Activated gamma-delta T cell treated with Interleukin-2 at 50 U/mL for 16 hours (primary cell): ENCODE data around the gene DHRSX.
"Not testable (repeated sequence)": the region's sequence is repeated elsewhere in the genome, so short reads cannot be mapped to it uniquely, and the experiment has no call there.

Experiments
- DNase-seq: peaks from one replicate; pipeline ENCODE4 v3.0.0-alpha.2; 2020

DHRSX gene

DNA sequence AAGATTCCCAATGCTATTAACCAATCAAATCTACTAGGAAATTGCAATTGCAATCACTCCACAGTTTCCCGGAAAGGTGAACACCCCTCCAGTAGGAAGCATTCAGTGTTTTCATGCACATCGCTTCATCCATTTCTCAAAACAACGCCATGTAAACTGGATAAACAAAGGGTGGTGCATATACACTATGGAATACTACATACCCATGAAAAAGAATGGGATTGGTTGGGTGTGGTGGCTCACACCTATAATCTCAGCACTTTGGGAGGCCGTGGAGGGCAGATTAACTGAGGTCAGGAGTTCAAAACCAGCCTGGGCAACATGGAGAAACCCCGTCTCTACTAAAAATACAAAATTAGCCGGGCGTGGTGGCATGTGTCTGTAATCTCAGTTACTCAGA, 29.1 kb downstream of the DHRSX start:
- DNase-seq = no peak

DNA sequence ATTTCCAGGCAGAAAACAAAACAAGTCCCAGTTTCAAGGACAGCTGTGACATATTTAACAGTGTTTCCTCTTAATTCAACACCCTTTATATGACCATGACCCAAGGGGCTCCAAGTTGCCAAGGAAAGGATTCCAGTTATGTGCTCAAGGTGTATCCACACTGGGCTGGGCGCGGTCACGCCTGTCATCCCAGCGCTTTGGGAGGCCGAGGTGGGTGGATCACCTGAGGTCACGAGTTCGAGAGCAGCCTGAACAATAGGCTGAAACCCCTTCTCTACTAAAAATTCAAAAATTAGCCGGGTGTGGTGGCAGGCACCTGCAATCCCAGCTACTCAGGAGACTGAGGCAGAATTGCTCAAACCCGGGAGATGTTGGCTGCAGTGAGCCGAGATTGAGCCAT, 29.6 kb downstream of the DHRSX start:
- not testable (repeated sequence) for DNase-seq

DNA sequence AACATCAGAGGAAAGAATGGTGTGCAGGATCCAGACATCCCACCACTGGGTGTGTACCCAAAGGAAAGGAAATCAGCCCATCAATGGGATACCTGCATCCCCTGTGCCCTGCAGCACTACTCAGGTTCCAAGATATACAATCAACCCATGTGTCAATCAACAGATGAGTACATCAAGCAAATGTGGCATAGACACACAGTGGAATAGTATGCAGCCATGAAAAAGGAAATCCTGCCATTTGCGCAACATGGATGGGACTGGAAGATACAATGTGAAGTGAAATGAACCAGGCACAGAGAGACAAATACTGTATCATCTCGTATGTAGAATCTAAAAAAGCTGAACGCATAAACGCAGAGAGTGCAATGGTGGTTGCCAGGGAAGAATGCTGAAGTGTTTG, 30.9 kb downstream of the DHRSX start:
- not testable (repeated sequence) for DNase-seq

DNA sequence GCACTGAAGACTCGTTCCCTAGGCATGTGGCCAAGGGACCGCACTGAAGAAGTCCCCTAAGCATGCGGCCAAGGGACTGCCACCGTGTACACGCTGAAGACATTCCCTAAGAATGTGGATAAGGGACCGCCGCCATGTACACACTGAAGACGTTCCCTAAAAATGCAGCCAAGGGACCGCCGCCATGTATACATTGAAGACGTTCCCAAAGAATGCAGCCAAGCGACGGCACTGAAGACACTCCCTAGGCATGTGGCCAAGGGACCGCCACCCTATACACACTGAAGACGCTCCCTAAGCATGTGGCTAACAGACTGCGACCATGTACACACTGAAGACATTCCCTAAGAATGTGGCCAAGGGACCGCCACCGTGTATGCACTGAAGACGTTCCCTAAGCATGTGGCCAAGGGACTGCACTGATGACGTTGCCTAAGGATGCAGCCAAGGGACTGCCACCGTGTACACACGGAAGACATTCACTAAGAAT, 31.5 kb downstream of the DHRSX start:
- no peak for DNase-seq

DNA sequence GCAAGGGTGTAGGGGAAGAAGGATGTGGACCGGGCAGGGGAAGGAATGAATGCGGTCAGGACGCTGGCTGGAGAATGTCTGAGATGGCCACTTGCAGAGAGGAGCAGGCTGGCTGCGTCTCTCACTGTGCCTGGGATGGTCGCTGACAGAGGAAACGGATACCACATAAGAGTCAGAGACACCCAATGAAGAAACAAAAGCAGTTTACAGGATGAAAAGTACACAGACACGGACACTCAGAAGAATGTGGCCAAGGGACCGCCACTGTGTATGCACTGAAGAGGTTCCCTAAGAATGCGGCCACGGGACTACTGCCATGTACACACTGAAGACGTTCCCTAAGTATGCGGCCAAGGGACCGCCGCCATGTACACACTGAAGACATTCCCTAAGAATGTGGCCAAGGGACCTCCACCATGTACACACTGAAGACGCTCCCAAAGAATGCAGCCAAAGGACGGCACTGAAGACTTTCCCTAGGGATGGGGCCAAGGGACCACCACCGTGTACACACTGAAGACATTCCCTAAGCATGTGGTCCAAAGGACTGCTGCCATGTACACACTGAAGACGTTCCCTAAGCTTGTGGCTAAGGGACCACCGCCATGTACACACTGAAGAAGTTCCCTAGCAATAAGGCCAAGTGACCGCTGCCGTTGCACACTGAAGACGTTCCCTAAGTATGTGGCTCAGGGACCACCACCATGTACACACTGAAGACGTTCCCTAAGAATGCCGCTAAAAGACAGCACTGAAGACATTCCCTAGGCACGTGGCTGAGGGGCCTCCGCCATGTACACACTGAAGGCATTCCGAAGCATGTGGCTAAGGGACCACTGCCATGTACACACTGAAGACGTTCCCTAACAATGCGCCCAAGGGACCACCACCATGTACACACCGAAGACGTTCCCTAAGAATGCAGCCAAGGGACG, 32.2 kb downstream of the DHRSX start:
- DNase-seq = no peak

DNA sequence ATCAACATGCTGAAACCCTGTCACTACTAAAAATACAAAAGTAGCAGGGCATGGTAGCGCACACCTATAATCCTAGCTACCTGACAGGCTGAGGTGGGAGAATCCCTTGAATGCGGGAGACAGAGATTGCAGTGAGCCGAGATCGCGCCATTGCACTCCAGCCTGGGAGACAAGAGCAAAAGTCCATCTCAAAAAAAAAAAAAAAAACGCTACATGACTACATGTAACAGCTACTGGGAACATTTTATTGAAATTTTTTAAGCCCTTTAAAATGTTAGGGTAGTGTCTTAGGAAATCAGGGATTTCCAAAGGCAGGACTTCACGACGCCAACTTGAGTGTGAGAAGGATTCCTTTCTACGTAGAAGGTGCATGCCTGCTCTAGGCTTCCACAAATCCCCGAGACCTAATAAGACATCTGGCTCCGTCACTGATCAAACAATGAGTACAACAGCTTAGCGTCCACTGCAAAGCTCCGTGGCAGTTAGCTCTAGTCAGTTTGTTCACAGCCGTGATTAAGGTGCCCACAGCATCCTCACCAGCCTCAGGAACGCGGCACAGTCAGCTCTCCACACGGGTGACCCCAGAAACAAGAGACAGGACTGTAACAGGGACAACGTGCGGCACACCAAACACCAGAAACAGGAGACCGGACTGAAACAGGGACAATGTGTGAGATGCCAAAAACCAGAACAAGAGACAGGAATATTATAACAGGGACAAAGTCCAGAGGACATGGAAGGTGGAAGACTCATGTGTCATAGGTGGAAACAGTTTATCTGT, 33.7 kb downstream of the DHRSX start:
- DNase-seq = no peak

DNA sequence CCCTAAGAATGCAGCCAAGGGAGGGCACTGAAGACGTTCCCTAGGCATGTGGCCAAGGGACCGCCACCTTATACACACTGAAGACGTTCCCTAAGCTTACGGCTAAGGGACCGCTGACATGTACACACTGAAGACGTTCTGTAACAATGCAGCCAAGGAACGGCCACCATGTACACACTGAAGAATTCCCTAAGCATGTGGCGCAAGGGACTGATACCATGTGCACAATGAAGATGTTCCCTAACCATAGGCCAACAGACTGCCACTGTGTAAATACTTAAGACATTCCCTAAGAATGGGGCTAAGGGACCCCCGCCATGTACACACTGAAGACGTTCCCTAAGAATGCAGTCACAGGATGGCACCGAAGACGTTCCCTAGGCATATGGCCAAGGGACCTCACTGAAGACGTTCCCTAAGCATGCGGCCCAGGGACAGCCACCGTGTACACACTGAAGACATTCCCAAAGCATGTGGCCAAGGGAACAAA, 36.1 kb downstream of the DHRSX start:
- DNase-seq = no peak

DNA sequence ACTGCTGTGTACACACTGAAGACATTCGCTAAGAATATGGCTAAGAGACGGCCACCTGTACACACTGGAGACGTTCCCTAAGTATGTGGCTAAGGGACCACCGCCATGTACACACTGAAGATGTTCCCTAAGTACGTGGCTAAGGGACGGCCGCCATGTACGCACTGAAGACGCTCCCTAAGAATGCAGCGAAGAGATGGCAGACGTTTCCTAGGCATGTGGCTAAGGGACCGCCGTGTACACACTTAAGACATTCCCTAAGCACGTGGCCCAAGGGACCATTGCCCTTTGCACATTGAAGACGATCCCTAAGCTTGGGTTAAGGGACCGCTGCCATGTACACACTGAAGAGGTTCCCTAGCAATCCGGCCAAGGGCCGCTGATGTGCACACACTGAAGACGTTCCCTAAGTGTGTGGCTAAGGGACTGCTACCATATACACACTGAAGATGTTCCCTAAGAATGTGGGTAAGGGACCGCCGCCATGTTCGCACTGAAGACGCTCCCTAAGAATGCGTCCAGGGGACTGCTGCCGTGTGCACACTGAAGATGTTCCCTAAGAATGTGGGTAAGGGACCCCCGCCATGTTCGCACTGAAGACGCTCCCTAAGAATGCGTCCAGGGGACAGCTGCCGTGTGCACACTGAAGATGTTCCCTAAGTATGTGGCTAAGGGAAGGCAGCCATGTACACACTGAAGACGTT, 36.7 kb downstream of the DHRSX start:
- DNase-seq = no peak

DNA sequence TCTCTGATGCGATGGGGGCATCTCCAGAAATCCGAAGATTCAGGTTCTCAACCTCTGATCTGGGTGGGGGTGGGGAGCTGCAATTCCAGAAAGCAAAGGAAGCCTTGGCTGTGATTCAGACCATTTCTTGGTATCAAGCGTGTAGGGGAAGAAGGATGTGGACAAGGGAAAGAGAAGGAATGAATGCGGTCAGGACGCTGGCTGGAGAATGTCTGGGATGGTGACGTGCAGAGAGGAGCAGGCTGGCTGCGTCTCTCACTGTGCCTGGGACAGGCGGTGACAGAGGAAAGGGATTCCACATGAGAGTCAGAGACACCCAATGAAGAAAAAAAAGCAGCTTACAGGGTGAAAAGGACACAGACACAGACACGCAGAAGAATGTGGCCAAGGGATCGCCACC, 37.3 kb downstream of the DHRSX start:
- not testable (repeated sequence) for DNase-seq

DNA sequence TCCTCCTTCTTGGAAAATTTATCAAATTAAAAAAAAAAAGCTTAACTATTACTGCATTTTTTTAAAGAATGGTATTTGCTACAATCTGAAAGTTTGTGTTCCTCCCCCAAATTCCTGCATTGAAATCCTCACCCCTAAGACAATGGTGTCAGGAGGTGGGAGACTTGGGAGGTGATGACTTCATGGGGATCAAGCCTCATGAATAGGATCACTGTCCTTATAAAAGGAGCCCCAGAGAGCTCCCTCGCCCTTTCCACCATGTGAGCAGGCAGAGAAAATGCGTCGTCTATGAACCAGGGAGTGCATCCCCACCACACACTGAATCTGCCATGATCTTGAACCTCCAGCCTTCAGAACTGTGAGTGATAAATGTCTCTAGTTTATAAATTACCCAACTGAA, 38.0 kb downstream of the DHRSX start:
- DNase-seq = no peak

DNA sequence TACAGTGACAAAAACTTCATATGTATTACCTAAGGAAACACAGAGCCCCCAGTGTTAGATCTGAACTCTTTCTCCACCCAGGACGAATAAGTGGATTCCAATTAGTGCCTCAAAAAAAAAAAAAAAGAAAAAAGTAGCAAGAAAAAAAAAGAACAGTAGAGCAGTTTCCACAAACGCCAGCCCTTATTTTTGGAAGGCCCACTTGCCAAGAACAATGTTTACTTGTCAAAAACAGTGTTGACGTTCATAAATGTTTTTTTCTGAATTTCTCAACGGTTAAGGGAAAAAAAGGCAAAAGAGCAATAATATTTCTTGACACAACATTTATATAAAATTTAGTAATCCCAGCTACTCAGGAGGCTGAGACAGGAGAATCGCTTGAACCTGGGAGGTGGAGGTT, 38.7 kb downstream of the DHRSX start:
- no peak for DNase-seq

DNA sequence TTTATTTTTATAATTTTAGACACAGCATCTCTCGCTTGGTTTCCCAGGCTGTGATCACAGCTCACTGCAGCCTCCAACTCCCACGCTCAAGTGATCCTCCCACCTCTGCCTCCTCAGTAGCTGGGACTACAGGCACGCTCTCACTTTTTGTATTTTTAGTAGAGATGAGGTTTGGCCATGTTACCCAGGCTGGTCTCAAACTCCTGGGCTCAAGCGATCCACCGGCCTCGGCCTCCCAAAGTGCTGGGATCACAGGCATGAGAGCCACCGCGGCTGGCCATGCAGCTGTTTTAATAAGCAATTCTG, 39.1 kb downstream of the DHRSX start:
- DNase-seq = no peak

DNA sequence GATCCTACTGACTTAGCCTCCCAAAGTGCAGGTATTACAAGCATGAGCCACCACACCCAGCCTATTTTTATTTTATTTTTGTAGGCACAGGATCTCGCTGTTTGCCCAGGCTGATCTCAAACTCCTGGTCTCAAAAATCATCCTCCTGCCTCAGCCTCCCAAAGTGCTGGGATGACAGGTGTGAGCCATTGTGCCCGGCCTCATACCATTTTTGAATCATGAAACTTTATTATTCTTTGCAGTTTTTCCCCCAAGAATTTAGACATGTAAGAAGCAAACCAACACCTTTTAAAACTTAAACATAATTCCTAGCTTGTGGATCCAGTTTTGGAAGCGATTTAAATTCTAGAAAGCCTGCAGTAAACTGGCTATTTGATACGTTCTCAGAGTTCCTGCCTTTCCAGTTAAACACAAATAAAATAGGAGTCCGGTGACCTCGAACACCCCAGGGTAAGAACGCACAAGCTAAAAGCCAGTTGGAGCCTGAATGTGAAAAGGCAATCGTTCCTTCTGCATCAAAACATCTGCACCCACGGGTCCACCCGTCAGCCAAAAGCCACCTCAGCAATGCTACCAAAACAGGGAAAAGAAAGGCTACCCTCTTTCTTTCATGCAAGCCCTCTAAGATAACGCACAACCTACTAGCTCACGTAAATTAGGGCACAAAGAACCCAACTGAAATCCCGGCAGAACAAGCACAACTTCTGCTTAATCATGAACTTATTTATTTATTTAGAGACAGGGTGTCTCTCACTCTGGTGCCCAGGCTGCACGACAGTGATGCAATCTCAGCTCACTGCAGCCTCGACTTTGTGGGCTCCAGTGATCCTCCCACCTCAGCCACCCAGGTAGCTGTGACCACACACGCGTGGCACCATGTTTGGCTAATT, 39.7 kb downstream of the DHRSX start:
- not testable (repeated sequence) for DNase-seq

DNA sequence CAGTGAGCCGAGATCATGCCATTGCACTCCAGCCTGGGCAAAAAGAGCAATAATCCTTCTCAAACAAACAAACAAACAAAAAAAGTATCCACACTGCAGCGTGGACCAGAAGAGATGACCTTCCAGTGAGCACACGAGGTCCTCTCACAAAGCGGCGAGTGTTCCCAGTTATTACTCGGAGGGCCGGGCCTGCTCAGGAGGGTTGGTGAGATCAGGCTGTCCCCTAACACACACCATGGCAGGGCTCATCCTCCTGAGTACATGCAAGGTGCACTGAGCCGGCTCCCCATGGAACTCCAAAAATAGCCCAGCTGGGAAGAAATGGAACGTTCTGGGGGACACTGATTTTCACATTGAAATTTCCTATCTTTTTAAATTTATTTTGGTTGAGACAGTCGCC, 40.7 kb downstream of the DHRSX start:
- not testable (repeated sequence) for DNase-seq

DNA sequence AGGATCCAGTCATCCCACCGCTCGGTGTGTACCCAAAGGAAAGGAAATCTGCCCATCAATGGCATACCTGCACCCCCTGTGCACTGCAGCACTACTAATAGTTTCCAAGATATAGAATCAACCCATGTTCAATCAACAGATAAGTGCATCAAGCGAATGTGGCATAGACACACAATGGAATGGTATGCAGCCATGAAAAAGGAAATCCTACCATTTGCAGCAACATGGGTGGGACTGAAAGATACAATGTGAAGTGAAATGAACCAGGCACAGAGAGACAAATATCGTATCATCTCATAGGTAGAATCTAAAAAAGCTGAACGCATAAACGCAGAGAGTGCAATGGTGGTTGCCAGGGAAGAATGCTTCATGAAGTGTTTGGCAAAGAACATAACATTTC, 42.5 kb downstream of the DHRSX start:
- DNase-seq = no peak

DNA sequence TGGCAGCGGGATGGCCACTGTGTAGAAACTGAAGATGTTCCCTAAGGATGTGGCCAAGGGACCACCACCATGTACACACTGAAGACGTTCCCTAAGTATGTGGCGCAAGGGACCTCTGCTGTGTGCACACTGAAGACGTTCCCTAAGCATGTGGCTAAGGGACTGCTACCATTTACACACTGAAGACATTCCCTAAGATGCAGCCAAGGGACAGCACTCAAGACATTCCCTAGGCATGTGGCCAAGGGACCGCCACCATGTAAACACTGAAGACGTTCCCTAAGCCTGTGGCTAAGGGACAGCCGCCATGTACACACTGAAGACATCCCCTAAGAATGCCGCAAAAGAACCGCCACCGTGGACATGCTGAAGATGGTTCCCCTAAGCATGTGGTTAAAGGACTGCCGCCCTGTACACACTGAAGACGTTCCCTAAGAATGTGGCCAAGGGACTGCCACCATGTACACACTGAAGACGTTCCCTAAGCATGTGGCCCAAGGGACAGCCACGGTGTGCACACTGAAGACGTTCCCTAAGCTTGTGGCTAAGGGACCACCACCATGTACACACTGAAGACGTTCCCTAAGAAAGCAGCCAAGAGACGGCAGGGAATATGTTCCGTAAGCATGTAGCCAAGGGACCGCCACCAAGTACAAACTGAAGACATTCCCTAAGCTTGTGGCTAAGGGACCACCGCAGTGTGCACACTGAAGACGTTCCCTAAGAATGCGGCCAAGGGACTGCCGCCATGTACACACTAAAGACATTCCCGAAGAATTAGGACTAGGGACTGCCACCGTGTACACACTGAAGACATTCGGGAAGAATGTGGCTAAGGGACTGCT, 43.3 kb downstream of the DHRSX start:
- DNase-seq = no peak

DNA sequence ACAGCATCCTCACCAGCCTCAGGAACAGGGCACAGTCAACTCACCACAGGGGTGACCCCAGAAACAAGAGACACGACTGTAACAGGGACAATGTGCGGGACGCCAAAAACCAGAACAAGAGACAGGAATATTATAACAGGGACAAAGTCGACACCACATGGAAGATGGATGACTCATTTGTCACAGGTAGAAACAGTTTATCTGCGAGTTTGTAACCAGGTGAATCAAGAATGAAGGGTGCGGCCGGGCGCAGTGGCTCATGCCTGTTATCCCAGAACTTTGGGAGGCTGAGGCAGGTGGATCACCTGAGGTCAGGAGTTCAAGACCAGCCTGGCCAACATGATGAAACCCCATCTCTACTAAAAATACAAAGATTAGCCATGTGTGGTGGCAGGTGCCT, 44.7 kb downstream of the DHRSX start:
- DNase-seq = not testable (repeated sequence)

DNA sequence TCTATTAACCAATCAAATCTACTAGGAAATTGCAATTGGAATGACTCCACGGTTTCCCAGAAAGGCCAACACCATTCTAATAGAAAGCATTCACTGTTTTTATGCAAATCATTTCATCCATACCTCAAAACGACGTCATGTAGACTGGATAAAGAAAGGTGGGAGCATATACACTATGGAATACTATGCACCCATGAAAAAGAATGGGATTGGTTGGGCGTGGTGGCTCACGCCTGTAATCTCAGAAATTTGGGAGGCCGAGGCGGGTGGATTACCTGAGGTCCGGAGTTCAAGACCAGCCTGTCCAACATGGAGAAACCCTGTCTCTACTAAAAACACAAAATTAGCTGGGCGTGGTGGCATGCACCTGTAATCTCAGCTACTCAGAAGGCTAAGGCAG, 46.2 kb downstream of the DHRSX start:
- DNase-seq = not testable (repeated sequence)

DNA sequence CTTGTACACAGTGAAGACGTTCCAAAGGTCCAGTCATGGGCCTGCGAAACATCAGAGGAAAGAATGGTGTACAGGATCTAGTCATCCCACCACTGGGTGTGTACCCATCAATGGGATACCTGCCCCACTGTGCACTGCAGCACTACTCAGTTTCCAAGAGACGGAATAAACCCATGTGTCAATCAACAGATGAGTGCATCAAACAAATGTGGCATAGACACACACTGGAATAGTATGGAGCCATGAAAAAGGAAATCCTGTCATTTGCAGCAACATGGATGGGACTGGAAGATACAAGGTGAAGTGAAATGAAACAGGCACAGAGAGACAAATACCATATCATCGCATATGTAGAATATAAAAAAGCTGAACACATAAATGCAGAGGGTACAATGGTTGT, 48.0 kb downstream of the DHRSX start:
- DNase-seq = no peak

DNA sequence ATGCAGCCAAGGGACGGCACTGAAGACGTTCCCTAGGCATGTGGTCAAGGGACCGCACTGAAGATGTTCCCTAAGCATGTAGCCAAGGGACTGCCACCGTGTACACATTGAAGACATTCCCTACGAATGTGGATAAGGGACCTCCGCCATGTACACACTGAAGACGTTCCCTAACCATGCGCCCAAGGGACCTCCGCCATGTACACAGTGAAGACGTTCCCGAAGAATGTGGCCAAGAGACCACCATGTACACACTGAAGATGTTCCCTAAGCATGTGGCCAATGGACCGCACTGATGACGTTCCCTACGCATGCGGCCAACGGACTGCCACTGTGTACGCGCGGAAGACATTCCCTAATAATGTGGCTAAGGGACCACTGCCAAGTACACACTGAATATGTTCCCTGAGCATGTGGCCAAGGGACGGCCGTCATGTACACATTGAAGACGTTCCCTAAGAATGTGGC, 48.4 kb downstream of the DHRSX start:
- DNase-seq = no peak
